Sigmoid colon (tissue), 7 donors: ENCODE results near the gene ZNF775. TPM values are rescaled to one million over a fixed set of nuclear protein-coding genes. Genes with fewer than 3 reads are reported as not detected.
A peak's percentile ranks its signal among the peaks of the same experiment; 100 is the strongest.

Experiments used
- DNase-seq: peaks from one replicate; pipeline ENCODE4 v3.0.0-alpha.2; 2019
- H3K27ac ChIP-seq, 4 donors: fragments of 200-600 bp; sonication (generic); one replicate each; pipeline ENCODE4 v1.5.1; 2016 to 2019; ENCODE audit warnings: mild to moderate bottlenecking in 1 of 4
- H3K27me3 ChIP-seq, 3 donors: fragments of 200-600 bp; sonication (generic); one replicate each; pipeline ENCODE4 v1.5.1; 2019; ENCODE audit warnings: mild to moderate bottlenecking in 1 of 3
- H3K36me3 ChIP-seq, 4 donors: fragments of 200-600 bp; sonication (generic); one replicate each; pipeline ENCODE4 v1.5.1; 2016 to 2019
- H3K4me1 ChIP-seq, 4 donors: fragments of 200-600 bp; sonication (generic); one replicate each; pipeline ENCODE4 v1.5.1; 2017 to 2019
- H3K4me3 ChIP-seq, 4 donors: fragments of 200-600 bp; sonication (generic); one replicate each; pipeline ENCODE4 v1.5.1; 2017 to 2019; ENCODE audit warnings: mild to moderate bottlenecking in 2 of 4, moderate library complexity in 1 of 4
- H3K9me3 ChIP-seq, 4 donors: fragments of 200-600 bp in 3 of 4; sonication (generic) in 3 of 4; one replicate each; pipeline versions ENCODE4 v1.5.1 to v1.6.1; 2013 to 2019
- CTCF ChIP-seq, 4 experiments: fragments of 450-650 bp in 3 of 4; fragments of 200-600 bp in 1 of 4; IDR thresholded peaks; one replicate each; pipeline ENCODE4 v1.5.1; 2016 to 2019; ENCODE audit warnings: antibody characterized with exemption in 4 of 4, mild to moderate bottlenecking in 3 of 4, moderate library complexity in 2 of 4
- EP300 ChIP-seq, 4 donors: sonication (generic); formaldehyde crosslinking; IDR thresholded peaks; one replicate each; pipeline ENCODE4 v1.6.1; 2017; ENCODE audit warnings: antibody characterized with exemption in 4 of 4
- POLR2A ChIP-seq, 2 donors: fragments of 450-650 bp; IDR thresholded peaks; one replicate each; pipeline ENCODE4 v1.6.1; 2016; ENCODE audit warnings: antibody characterized with exemption in 2 of 2, mild to moderate bottlenecking in 2 of 2, moderate library complexity in 2 of 2
- POLR2AphosphoS5 ChIP-seq, 4 donors: sonication (generic); formaldehyde crosslinking; IDR thresholded peaks; one replicate each; pipeline ENCODE4 v1.6.1; 2017; ENCODE audit warnings: antibody characterized with exemption in 4 of 4
- WGBS, 2 donors: extraction: QIAGEN DNeasy Blood & Tissue Kit; methylation state at CpG; one replicate each; pipeline ENCODE4 v1.1.7; 2013; 5-methylcytosine and 5-hydroxymethylcytosine counted together
- intact Hi-C: fragments of 100-400 bp; cut with DNase I; formaldehyde crosslinking; loops from one replicate; pipeline ENCODE4 v1.15.1; 2023
- polyA plus RNA-seq, 3 donors: library from polyadenylated mRNA; stranded (reverse); fragments of 200-250 nt; gene quantifications; one replicate each; pipeline ENCODE4 v1.2.3, GENCODE V29; 2013
- total RNA-seq, 4 donors: library from RNA; depleted of rRNA; stranded (reverse); fragments of >200 nt; gene quantifications; one replicate each; pipeline ENCODE4 v1.1.0, GENCODE V29; 2016
- donor health status: healthy with polysubstance abuse.
- donor health status: Bipolar disorder and iron deficiency.
- donor health status: healthy.

Gene ZNF775
- total and polyA plus RNA-seq, 7 donors = 3.0 to 10.7 (median 6.1) TPM

GRCh38 chr7:150357771-150358427 is 21.2 kb upstream of the ZNF775 start:
- H3K27me3 ChIP-seq = no peaks in the 10 kb centered on the region
- H3K4me3 ChIP-seq = no peak overlapping the region
- H3K9me3 ChIP-seq = no peaks in the 10 kb centered on the region
- H3K36me3 ChIP-seq = no peaks in the 10 kb centered on the region
- intact Hi-C loops = no loop called here
- WGBS, 2 donors = 73 to 85% methylated on average over 13 of the region's 13 CpGs
- peaks cover 0 to 62% (median 21%) of the 10 kb centered on the region in 4 donors for H3K4me1 ChIP-seq
- TF ChIP-seq EP300 (IDR thresholded peaks at IDR 0.05) = no peak
- no peak for TF ChIP-seq CTCF (IDR thresholded peaks at IDR 0.05)
- no peak for TF ChIP-seq POLR2AphosphoS5 (IDR thresholded peaks at IDR 0.05)
- TF ChIP-seq POLR2A (IDR thresholded peaks at IDR 0.05) = no peak
- DNase-seq = peak; percentile 35
- H3K27ac ChIP-seq = peak overlapping the region in 1 of 4 donors; percentile 35

- Histone ChIP-seq H3K27me3 (no peaks in the 10 kb centered on the region), H3K27ac (no peak overlapping the region), H3K9me3 (no peaks in the 10 kb centered on the region), H3K36me3 (no peaks in the 10 kb centered on the region), H3K4me3 (no peak overlapping the region), H3K4me1 (peaks cover 0 to 62% (median 21%) of the 10 kb centered on the region in 4 donors)
- intact Hi-C loops = no loop called here
- DNase-seq = peak; percentile 0
- no peak for TF ChIP-seq POLR2A (IDR thresholded peaks at IDR 0.05)
- TF ChIP-seq POLR2AphosphoS5 (IDR thresholded peaks at IDR 0.05) = no peak
- no peak for TF ChIP-seq EP300 (IDR thresholded peaks at IDR 0.05)
- no peak for TF ChIP-seq CTCF (IDR thresholded peaks at IDR 0.05)
- 93 to 96% methylated on average over 4 of the region's 4 CpGs for WGBS, 2 donors
Observed at GRCh38 chr7:150358433-150358832, 20.7 kb upstream of the ZNF775 start.

- Histone ChIP-seq H3K27me3 (no peaks in the 10 kb centered on the region), H3K27ac (no peak overlapping the region), H3K4me1 (peaks cover 0 to 60% (median 21%) of the 10 kb centered on the region in 4 donors), H3K36me3 (no peaks in the 10 kb centered on the region), H3K4me3 (no peak overlapping the region), H3K9me3 (no peaks in the 10 kb centered on the region)
- intact Hi-C loops = no loop called here
- DNase-seq = peak; percentile 29
- 83 to 92% methylated on average over 4 of the region's 4 CpGs for WGBS, 2 donors
- TF ChIP-seq POLR2A (IDR thresholded peaks at IDR 0.05) (no peak), POLR2AphosphoS5 (IDR thresholded peaks at IDR 0.05) (no peak), CTCF (IDR thresholded peaks at IDR 0.05) (no peak), EP300 (IDR thresholded peaks at IDR 0.05) (no peak)
Observed at GRCh38 chr7:150358988-150359621, 20.0 kb upstream of the ZNF775 start.

GRCh38 chr7:150359622-150360362 is 19.3 kb upstream of the ZNF775 start:
- intact Hi-C loops = no loop called here
- WGBS, 2 donors = 98 to 100% methylated on average over 2 of the region's 2 CpGs
- TF ChIP-seq EP300 (IDR thresholded peaks at IDR 0.05) = no peak
- TF ChIP-seq POLR2A (IDR thresholded peaks at IDR 0.05) = no peak
- no peak for TF ChIP-seq CTCF (IDR thresholded peaks at IDR 0.05)
- no peak for TF ChIP-seq POLR2AphosphoS5 (IDR thresholded peaks at IDR 0.05)

More at GRCh38 chr7:150359622-150360362, 19.3 kb upstream of the ZNF775 start:
- peak; percentile 13 for DNase-seq
- no peak overlapping the region for H3K27ac ChIP-seq
- no peaks in the 10 kb centered on the region for H3K27me3 ChIP-seq
- H3K4me1 ChIP-seq = peaks cover 0 to 53% (median 19%) of the 10 kb centered on the region in 4 donors
- no peaks in the 10 kb centered on the region for H3K36me3 ChIP-seq
- H3K9me3 ChIP-seq = no peaks in the 10 kb centered on the region
- H3K4me3 ChIP-seq = no peak overlapping the region
